H9 (cell line): ENCODE measurements around the gene OPRL1. TPM values are rescaled to one million over a fixed set of nuclear protein-coding genes. Genes with fewer than 3 reads are reported as not detected.

Source experiments
- DNase-seq: peaks from one replicate; pipeline ENCODE4 v3.0.0-alpha.2; 2017
- H2AFZ ChIP-seq: one replicate; pipeline ENCODE4 v1.6.1; 2013; ENCODE audit warnings: mild to moderate bottlenecking, low read length, control low read depth, moderate library complexity
- H2AK5ac ChIP-seq: 2 replicates; pipeline ENCODE4 v1.6.1; 2013; ENCODE audit warnings: low read length, control low read depth, mixed read lengths; ENCODE audit not compliant: insufficient read length
- H2BK120ac ChIP-seq: one replicate; pipeline ENCODE4 v1.6.1; 2013; ENCODE audit warnings: low read depth, mild to moderate bottlenecking, low read length, control low read depth, inconsistent platforms; ENCODE audit not compliant: poor library complexity, severe bottlenecking
- H2BK12ac ChIP-seq: 2 replicates; pipeline ENCODE4 v1.6.1; 2013; ENCODE audit warnings: low read length, control low read depth, mixed read lengths, low read depth; ENCODE audit not compliant: insufficient read length
- H2BK15ac ChIP-seq: 2 replicates; pipeline ENCODE4 v1.6.1; 2013; ENCODE audit warnings: low read depth, low read length, control low read depth
- H2BK20ac ChIP-seq: one replicate; pipeline ENCODE4 v1.6.1; 2013; ENCODE audit warnings: low read depth, mild to moderate bottlenecking, low read length, control low read depth, inconsistent platforms; ENCODE audit not compliant: poor library complexity, severe bottlenecking
- H2BK5ac ChIP-seq: 2 replicates; pipeline ENCODE4 v1.6.1; 2013; ENCODE audit warnings: low read length, control low read depth, mixed read lengths; ENCODE audit not compliant: insufficient read length
- H3K14ac ChIP-seq: 2 replicates; pipeline ENCODE4 v1.6.1; 2013; ENCODE audit warnings: low read length, control low read depth; ENCODE audit not compliant: insufficient read depth
- H3K18ac ChIP-seq: 2 replicates; pipeline ENCODE4 v1.6.1; 2013; ENCODE audit warnings: low read depth, mild to moderate bottlenecking, mixed read lengths, low read length, control low read depth; ENCODE audit not compliant: insufficient read length
- H3K23ac ChIP-seq: 2 replicates; pipeline ENCODE4 v1.6.1; 2013; ENCODE audit warnings: low read length, control low read depth, mixed read lengths, low read depth; ENCODE audit not compliant: insufficient read length
- H3K23me2 ChIP-seq: 2 replicates; pipeline ENCODE4 v1.6.1; 2013; ENCODE audit warnings: low read depth, mild to moderate bottlenecking, mixed read lengths, low read length, control low read depth; ENCODE audit not compliant: insufficient read length, poor library complexity, severe bottlenecking
- H3K27ac ChIP-seq: 2 replicates; pipeline ENCODE4 v1.5.1; 2013; ENCODE audit warnings: low read length, control low read depth, mixed read lengths, low read depth; ENCODE audit not compliant: insufficient read length
- H3K27me3 ChIP-seq: 2 replicates; pipeline ENCODE4 v1.6.1; 2013; ENCODE audit warnings: low read length, control low read depth, inconsistent platforms; ENCODE audit not compliant: insufficient read depth
- H3K4ac ChIP-seq: 2 replicates; pipeline ENCODE4 v1.6.1; 2013; ENCODE audit warnings: low read depth, mild to moderate bottlenecking, control low read depth, inconsistent platforms, low read length, moderate library complexity
- H3K4me1 ChIP-seq: 2 replicates; pipeline ENCODE4 v1.6.1; 2013; ENCODE audit warnings: low read length, control low read depth, inconsistent platforms; ENCODE audit not compliant: insufficient read depth
- H3K4me2 ChIP-seq: 2 replicates; pipeline ENCODE4 v1.6.1; 2013; ENCODE audit warnings: low read length, control low read depth, mixed read lengths; ENCODE audit not compliant: insufficient read length, insufficient read depth
- H3K56ac ChIP-seq: 2 replicates; pipeline ENCODE4 v1.6.1; 2013; ENCODE audit warnings: low read depth, mild to moderate bottlenecking, mixed read lengths, low read length, control low read depth; ENCODE audit not compliant: insufficient read length
- H3K79me1 ChIP-seq: 2 replicates; pipeline ENCODE4 v1.6.1; 2013; ENCODE audit warnings: low read depth, mild to moderate bottlenecking, moderate library complexity, low read length, control low read depth, inconsistent platforms; ENCODE audit not compliant: insufficient read depth, poor library complexity, severe bottlenecking
- H3K79me2 ChIP-seq: 2 replicates; pipeline ENCODE4 v1.6.1; 2013; ENCODE audit warnings: low read length, control low read depth, inconsistent platforms; ENCODE audit not compliant: insufficient read depth
- H3K9ac ChIP-seq: 2 replicates; pipeline ENCODE4 v1.6.1; 2013; ENCODE audit warnings: low read length, control low read depth, mixed read lengths; ENCODE audit not compliant: insufficient read length; ENCODE audit errors: extremely low read depth
- H3K9me3 ChIP-seq: one replicate; pipeline ENCODE4 v1.6.1; 2013; ENCODE audit warnings: low read depth, low read length, inconsistent platforms; ENCODE audit not compliant: control insufficient read depth
- H3T11ph ChIP-seq: one replicate; pipeline ENCODE4 v1.6.1; 2013; ENCODE audit warnings: mild to moderate bottlenecking, low read length, control low read depth, inconsistent platforms
- H4K20me1 ChIP-seq: one replicate; pipeline ENCODE4 v1.6.1; 2013; ENCODE audit not compliant: control insufficient read depth, insufficient read length, insufficient read depth
- H4K5ac ChIP-seq: 2 replicates; pipeline ENCODE4 v1.6.1; 2013; ENCODE audit warnings: low read depth, mild to moderate bottlenecking, mixed read lengths, low read length, control low read depth; ENCODE audit not compliant: insufficient read length
- H4K8ac ChIP-seq: replicated peaks from 2 replicates; pipeline ENCODE4 v1.6.1; 2013; ENCODE audit warnings: low read length, control low read depth, mixed read lengths, low read depth; ENCODE audit not compliant: insufficient read length
- H4K91ac ChIP-seq: 2 replicates; pipeline ENCODE4 v1.6.1; 2013; ENCODE audit warnings: low read depth, mild to moderate bottlenecking, moderate library complexity, mixed read lengths, low read length, control low read depth; ENCODE audit not compliant: insufficient read length
- H3K27ac Mint-ChIP-seq, 3 experiments: 2 replicates in 2 of 3; 3 replicates in 1 of 3; pipeline ENCODE4 v1.8.0; 2020 to 2021; ENCODE audit warnings: mixed read lengths in 3 of 3, mild to moderate bottlenecking in 1 of 3, moderate library complexity in 1 of 3
- H3K27me3 Mint-ChIP-seq: 2 replicates; pipeline ENCODE4 v1.8.0; 2021; ENCODE audit warnings: low read depth, mild to moderate bottlenecking, moderate library complexity, mixed read lengths
- H3K36me3 Mint-ChIP-seq, 3 experiments: 2 replicates in 2 of 3; 3 replicates in 1 of 3; pipeline ENCODE4 v1.8.0; 2020 to 2021; ENCODE audit warnings: low read depth in 3 of 3, mixed read lengths in 3 of 3; ENCODE audit not compliant: insufficient read depth in 1 of 3
- H3K4me1 Mint-ChIP-seq, 2 experiments: 2 replicates each; pipeline ENCODE4 v1.8.0; 2020; ENCODE audit warnings: mixed read lengths in 2 of 2
- H3K4me3 Mint-ChIP-seq, 2 experiments: 2 replicates in 1 of 2; 3 replicates in 1 of 2; pipeline ENCODE4 v1.8.0; 2020 to 2021; ENCODE audit warnings: mild to moderate bottlenecking in 2 of 2, mixed read lengths in 2 of 2, moderate library complexity in 1 of 2
- H3K9me3 Mint-ChIP-seq, 2 experiments: 2 replicates in 1 of 2; 3 replicates in 1 of 2; pipeline ENCODE4 v1.8.0; 2020; ENCODE audit warnings: mild to moderate bottlenecking in 2 of 2, mixed read lengths in 2 of 2, moderate library complexity in 1 of 2
- CTCF ChIP-seq: fragments of 200-600 bp; sonication (generic); conservative IDR thresholded peaks from 3 replicates; pipeline ENCODE4 v1.8.0; 2021; ENCODE audit warnings: antibody characterized with exemption, mild to moderate bottlenecking
- WGBS: extraction: QIAGEN DNeasy Blood & Tissue Kit; methylation state at CpG from one replicate; pipeline ENCODE4 v1.1.7; 2013; ENCODE audit warnings: missing lambda C conversion rate, low lambda C conversion rate, mixed read lengths; ENCODE audit not compliant: insufficient read length; ENCODE audit errors: extremely low coverage; 5-methylcytosine and 5-hydroxymethylcytosine counted together
- total RNA-seq: library from RNA; stranded (reverse); gene quantifications from 2 replicates; pipeline ENCODE4 v1.2.1, GENCODE V29; 2021

OPRL1 gene
- total RNA-seq, 1 experiment from 2014 or later: 0.90 TPM

- Histone ChIP-seq H3K27me3 (no peaks in the 10 kb centered on the region), H3K23me2 (no peaks in the 10 kb centered on the region), H2BK20ac (no peak overlapping the region), H4K91ac (no peak overlapping the region), H3K4me2 (no peak overlapping the region), H3K4me1 (no peaks in the 10 kb centered on the region; the same call in 1 of the 2 replicates), H4K20me1 (no peaks in the 10 kb centered on the region), H3K9me3 (no peaks in the 10 kb centered on the region), H3K79me1 (no peaks in the 10 kb centered on the region), H3K56ac (no peak overlapping the region), H2AFZ (no peak overlapping the region), H2BK15ac (no peak overlapping the region), H3K18ac (no peak overlapping the region), H4K8ac (no peak overlapping the region), H3K4ac (no peak overlapping the region), H3K79me2 (no peaks in the 10 kb centered on the region), H3K9ac (no peak overlapping the region), H2BK5ac (no peak overlapping the region), H3T11ph (no peak overlapping the region), H2BK120ac (no peak overlapping the region), H3K27ac (no peak overlapping the region), H4K5ac (no peak overlapping the region), H2AK5ac (no peak overlapping the region), H3K14ac (no peak overlapping the region), H3K23ac (no peak overlapping the region), H2BK12ac (no peak overlapping the region)
- DNase-seq: no peak
- Mint-ChIP-seq H3K36me3 (peaks cover 2 to 5% (median 2%) of the 10 kb centered on the region in 3 experiments; a peak in 5 of 7 replicates), H3K4me1 (peaks cover 6 to 11% of the 10 kb centered on the region in 2 experiments), H3K27ac (peak overlapping the region in 2 of 3 experiments; percentile 49 to 70; a peak in 2 of 7 replicates), H3K9me3 (peaks cover 8 to 9% of the 10 kb centered on the region in 2 experiments), H3K27me3 (peaks cover 34% of the 10 kb centered on the region), H3K4me3 (no peak overlapping the region)
- no CpG with 5 or more reads among the region's 27 CpGs for WGBS
- no peak for TF ChIP-seq CTCF
Measured at GRCh38 chr20:64092258-64093012, 12.6 kb downstream of the OPRL1 start.
